ENCODE measurements around the gene WDR64. TPM values are rescaled to one million over a fixed set of nuclear protein-coding genes. Genes with fewer than 3 reads are reported as not detected.

The WDR64 gene
- total and polyA plus RNA-seq, 2 donors (not counting 3 experiments of a cell fraction or from before 2014, with no cell fraction given): not detected

DNA sequence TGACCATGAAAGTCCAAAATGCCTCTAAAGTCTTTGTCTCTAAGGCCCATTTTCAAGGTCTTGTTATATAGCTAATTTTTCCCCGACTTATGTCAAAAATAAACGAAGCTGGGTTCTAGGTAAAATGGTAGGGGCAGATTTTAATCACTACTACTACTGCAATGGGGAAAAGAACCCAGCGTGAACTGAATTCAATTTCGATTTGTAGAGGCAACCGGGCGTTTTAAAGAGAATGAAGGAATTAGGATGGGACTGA is 195.4 kb downstream of the WDR64 start:
- Histone ChIP-seq H3K9ac (replicated peaks; ENCODE audit: extremely low read depth, insufficient read depth, low read length) (peak overlapping the region; percentile 79), H3K9me3 (replicated peaks; ENCODE audit: control insufficient read depth, insufficient read depth, low read length) (no peaks in the 10 kb centered on the region), H3K27ac (ENCODE audit: insufficient read depth, low read depth, low read length) (peak overlapping the region; percentile 85), H3K4me3 (replicated peaks in 1 of 3; ENCODE audit: insufficient read depth in 1 of 3, low read depth in 1 of 3, low read length in 3 of 3) (peak overlapping the region; percentile 33 to 69 (median 61)), H3K27me3 (ENCODE audit: control insufficient read depth in 2 of 2, insufficient read depth in 2 of 2, low read length in 2 of 2) (peaks cover 5 to 11% of the 10 kb centered on the region in 2 experiments), H3K4me2 (ENCODE audit: insufficient read depth, low read length) (peak overlapping the region; percentile 85), H4K20me1 (replicated peaks; ENCODE audit: control insufficient read depth, extremely low read depth, insufficient read depth, low read length) (no peaks in the 10 kb centered on the region), H2AFZ (ENCODE audit: low read depth, low read length) (peak overlapping the region; percentile 91), H3K36me3 (ENCODE audit: control insufficient read depth in 2 of 2, extremely low read depth in 1 of 2, insufficient read depth in 2 of 2, low read length in 2 of 2) (peaks cover 0 to 2% of the 10 kb centered on the region in 2 experiments), H3K79me2 (ENCODE audit: control insufficient read depth, insufficient read depth, low read length) (peaks cover 11% of the 10 kb centered on the region), H3K9me1 (replicated peaks; ENCODE audit: control insufficient read depth, extremely low read depth, insufficient read depth, low read length) (no peaks in the 10 kb centered on the region), H3K4me1 (ENCODE audit: control insufficient read depth, extremely low read depth, insufficient read depth, low read length) (peaks cover 12% of the 10 kb centered on the region)
- dilution Hi-C loops (cut with MboI; ENCODE audit: extremely low pct_ligation_motif_present, low sequenced_read_pairs) (no loop called here), intact Hi-C loops (cut with micrococcal nuclease) (loop anchor here (1.0 to 5.0 kb wide), 2 partner anchors 151 to 330 kb away; partner anchors contain the start of gene FH)
- TF ChIP-seq, protein P1, sequence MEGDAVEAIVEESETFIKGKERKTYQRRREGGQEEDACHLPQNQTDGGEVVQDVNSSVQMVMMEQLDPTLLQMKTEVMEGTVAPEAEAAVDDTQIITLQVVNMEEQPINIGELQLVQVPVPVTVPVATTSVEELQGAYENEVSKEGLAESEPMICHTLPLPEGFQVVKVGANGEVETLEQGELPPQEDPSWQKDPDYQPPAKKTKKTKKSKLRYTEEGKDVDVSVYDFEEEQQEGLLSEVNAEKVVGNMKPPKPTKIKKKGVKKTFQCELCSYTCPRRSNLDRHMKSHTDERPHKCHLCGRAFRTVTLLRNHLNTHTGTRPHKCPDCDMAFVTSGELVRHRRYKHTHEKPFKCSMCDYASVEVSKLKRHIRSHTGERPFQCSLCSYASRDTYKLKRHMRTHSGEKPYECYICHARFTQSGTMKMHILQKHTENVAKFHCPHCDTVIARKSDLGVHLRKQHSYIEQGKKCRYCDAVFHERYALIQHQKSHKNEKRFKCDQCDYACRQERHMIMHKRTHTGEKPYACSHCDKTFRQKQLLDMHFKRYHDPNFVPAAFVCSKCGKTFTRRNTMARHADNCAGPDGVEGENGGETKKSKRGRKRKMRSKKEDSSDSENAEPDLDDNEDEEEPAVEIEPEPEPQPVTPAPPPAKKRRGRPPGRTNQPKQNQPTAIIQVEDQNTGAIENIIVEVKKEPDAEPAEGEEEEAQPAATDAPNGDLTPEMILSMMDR (IDR thresholded peaks at IDR 0.05; ENCODE audit: extremely low read depth in 1 of 2, insufficient read depth in 1 of 2, low read depth in 1 of 2, low read length in 2 of 2): no peak
- TF ChIP-seq GATA2 (IDR thresholded peaks at IDR 0.05; ENCODE audit: insufficient read depth, insufficient read length, low read depth, low read length) (no peak), MYC (IDR thresholded peaks at IDR 0.05; ENCODE audit: low read depth, low read length) (no peak), FOS (IDR thresholded peaks at IDR 0.05; ENCODE audit: borderline replicate concordance, insufficient read depth, low read length) (no peak), EZH2 (IDR thresholded peaks at IDR 0.05; ENCODE audit: borderline replicate concordance, low read depth, low read length, severe bottlenecking) (no peak), POLR2AphosphoS5 (IDR thresholded peaks at IDR 0.05; ENCODE audit: insufficient read depth, low read depth, low read length) (no peak)
- TF ChIP-seq, protein P2, sequence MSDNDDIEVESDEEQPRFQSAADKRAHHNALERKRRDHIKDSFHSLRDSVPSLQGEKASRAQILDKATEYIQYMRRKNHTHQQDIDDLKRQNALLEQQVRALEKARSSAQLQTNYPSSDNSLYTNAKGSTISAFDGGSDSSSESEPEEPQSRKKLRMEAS (IDR thresholded peaks at IDR 0.05; ENCODE audit: insufficient read depth, insufficient read length): no peak
- ChIA-PET POLR2A (no interaction called here), CTCF (interaction anchor here (0.9 to 1.9 kb wide), 5 partner anchors 151 to 328 kb away, joined by 3 to 11 read pairs (median 4); partner anchors contain the start of genes FH, KMO and MAP1LC3C)
- DNase-seq (ENCODE audit: low read depth, low spot score): no peak
- FAIRE-seq: no peak
- TSS peak; percentile 89 for BruUV-seq (replicated peaks)

All from endothelial cell of umbilical vein (primary cell).